Measurements from ENCODE around the gene EXOSC1.

GRCh38 chr10:97396056-97396455 lies 49.8 kb downstream of the EXOSC1 start:
- TF ChIP-seq CTCF (conservative IDR thresholded peaks at IDR 0.05) = no peak
- no peak for TF ChIP-seq EZH2 (IDR thresholded peaks at IDR 0.05; ENCODE audit: low read depth)

Measured in PC-9 (cell line).